ENCODE measurements around the gene RILPL2. TPM values are rescaled to one million over a fixed set of nuclear protein-coding genes. Genes with fewer than 3 reads are reported as not detected.
"Not testable (repeated sequence)": the region's sequence is repeated elsewhere in the genome, so short reads cannot be mapped to it uniquely, and the experiment has no call there.

The RILPL2 gene
- 1 to 10 TPM; 5.9 to 6.2 (median 6.2) TPM for polyA plus RNA-seq (ENCODE audit: insufficient read length in 4 of 4)

DNA sequence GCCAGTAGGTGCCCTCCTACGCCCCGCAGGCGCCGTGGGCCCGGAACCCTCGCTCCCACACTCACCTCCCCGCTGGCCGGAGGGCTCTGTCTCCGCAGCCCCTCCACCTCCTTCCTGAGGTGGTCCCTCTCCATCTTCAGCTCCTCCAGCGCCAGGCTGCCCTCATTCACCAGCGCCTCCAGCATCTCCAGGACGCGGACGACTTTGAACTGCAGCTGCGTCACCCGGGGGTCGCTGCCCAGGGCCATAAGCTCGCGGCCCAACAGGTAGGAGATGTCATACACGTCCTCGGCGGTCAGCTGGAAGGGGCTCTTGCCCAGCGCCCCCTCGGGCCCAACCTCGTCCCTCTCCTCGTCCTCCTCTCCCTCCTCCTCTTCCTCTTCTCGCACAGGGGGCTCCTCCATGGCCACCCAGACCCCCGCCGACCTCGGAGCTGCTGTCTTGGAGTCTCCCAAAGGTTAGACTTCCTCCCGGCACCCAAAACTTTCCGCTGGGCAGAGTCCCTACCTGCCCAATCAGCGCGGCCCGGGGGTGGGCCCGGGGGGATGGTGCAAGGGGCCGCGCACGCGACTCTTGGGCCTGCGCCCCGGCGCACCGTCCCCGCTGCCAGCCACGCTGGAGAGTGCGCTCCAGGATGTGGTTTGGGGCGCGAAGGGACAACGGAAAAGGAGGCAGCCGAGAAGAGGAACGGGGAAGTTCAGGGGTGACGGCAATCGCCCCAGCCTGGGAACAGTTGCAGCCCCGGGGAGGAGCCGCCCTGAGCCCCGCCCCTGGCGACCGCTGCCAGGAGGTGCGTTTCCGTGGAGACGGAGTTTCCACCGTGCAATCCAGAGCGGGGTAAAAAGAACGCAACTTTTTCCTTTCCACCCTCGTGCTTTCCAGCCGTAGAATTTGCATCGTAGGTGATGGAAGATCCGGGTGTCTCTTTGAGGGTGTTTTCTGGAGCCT is at the start of gene RILPL2:
Gene RILPL2, minus strand, starts transcription at position 668 of the 948 bp plus-strand sequence. Its CDS starts 264 bp downstream, at position 404.
- DNase-seq (ENCODE audit: low read depth in 4 of 4, low spot score in 2 of 4), result peak in 2 of 4 donors; percentile 58 to 65

GRCh38 chr12:123485756-123486155 is 49.3 kb upstream of the RILPL2 start:
- no peak for DNase-seq (ENCODE audit: low read depth in 4 of 4, low spot score in 2 of 4)

GRCh38 chr12:123483602-123484248 is 47.2 kb upstream of the RILPL2 start:
- DNase-seq (ENCODE audit: low read depth in 4 of 4, low spot score in 2 of 4), result no peak

GRCh38 chr12:123482876-123483275 is 46.4 kb upstream of the RILPL2 start:
- DNase-seq (ENCODE audit: low read depth in 4 of 4, low spot score in 2 of 4), result no peak

DNA sequence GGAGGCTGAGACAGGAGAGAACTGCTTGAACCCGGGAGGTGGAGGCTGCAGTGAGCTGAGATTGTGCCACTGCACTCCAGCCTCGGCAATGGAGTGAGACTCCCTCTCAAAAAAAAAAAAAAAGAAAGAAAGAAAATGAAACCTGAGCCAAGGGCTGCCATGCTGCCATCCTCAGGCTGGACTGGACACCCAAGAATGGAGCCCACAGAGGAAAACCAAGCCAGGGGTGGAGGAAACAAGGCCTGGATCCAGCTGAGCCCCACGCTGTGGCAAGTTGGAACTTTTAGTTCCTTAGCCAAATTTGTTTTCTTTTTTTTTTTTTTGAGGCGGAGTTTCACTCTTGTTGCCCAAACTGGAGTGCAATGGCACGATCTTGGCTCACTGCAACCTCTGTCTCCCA is 44.8 kb upstream of the RILPL2 start:
- DNase-seq (ENCODE audit: low read depth in 4 of 4, low spot score in 2 of 4), result not testable (repeated sequence)

- DNase-seq (ENCODE audit: low read depth in 4 of 4, low spot score in 2 of 4), result no peak
These were observed 43.1 kb upstream of the RILPL2 start for GRCh38 chr12:123479442-123480180.

- no peak for DNase-seq (ENCODE audit: low read depth in 4 of 4, low spot score in 2 of 4)
These were observed 42.3 kb upstream of the RILPL2 start for GRCh38 chr12:123478762-123479161.

DNA sequence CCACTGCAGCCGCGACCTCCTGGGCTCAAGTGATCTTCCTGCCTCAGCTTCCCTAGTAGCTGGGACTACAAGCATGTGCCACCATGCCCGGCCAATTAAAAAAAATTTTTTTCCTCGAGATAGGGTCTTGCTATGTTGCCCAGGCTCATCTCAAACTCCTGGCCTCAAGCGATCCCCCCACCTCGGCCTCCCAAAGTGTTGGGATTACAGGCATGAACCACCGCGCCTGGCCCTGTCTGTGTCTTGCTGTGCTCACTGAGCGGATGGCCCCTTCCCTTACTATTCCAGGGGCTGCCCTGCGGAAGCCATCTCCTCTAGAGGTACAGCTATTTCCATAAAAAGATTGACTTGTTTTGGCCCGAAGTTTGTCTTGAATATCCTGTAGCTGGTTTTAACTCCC is 41.6 kb upstream of the RILPL2 start:
- no peak for DNase-seq (ENCODE audit: low read depth in 4 of 4, low spot score in 2 of 4)

DNA sequence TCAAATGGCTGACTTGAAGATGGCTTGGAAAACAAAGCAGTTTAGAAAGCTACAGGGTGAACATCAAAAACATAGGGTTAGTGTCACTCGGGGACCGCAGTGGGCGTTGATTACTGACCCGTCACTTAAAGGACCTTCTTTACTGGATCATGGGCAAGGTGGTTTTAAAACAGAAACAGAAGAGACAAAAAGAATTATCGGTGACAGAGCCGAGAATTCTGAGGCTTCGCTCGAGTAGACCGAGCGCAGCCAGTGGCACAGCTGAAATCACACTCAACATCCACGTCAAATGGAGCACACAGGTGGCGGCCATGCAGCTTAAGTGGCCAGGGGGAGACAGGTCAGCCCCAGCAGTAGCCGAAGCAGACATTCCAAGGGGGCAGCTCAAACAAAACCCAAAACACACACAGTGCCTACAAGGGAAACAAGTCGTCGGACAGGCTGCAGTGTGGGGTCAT is 38.8 kb upstream of the RILPL2 start:
- peak in 1 of 4 donors; percentile 41 for DNase-seq (ENCODE audit: low read depth in 4 of 4, low spot score in 2 of 4)

- peak in 1 of 4 donors; percentile 38 for DNase-seq (ENCODE audit: low read depth in 4 of 4, low spot score in 2 of 4)
These were observed 38.2 kb upstream of the RILPL2 start for GRCh38 chr12:123474485-123475245.

DNA sequence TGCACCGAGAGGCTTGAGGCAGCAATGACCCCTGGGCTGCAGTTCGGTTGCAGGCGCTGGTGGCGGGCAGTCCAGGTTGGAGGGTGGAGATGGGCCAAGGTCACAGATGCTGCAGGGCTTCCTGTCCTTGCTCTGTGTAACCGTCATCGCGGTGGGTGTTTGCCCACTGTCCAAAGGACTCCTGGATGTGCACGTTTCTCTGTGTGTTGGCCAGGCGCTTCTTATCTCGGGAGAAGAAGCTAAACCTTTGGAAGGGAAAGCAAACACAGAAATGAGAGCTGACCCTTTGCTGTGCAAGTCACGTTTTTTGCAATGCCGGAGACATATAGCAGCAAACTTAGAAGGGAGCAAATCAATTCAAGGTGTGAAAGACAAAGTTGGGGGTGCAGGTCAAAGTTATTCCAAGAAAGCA is 36.0 kb upstream of the RILPL2 start:
- no peak for DNase-seq (ENCODE audit: low read depth in 4 of 4, low spot score in 2 of 4)

GRCh38 chr12:123471374-123472068 is 35.0 kb upstream of the RILPL2 start:
- no peak for DNase-seq (ENCODE audit: low read depth in 4 of 4, low spot score in 2 of 4)

DNA sequence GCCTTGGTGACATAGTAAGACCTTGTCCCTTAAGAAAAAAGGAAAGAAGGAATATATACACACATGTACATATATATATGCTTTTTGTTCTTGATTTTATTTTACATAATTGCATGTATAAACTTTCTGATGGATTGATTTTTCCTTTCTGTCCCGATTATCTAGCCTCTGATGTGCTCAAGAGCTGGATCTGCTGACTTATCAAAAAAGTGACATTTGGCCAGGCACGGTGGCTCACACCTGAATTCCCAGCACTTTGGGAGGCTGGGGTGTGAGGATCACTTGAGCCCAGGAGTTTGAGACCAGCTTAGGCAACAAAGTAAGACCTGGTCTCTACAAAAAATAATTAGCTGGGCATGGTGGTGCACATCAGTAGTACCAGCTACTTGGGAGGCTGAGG is 33.5 kb upstream of the RILPL2 start:
- no peak for DNase-seq (ENCODE audit: low read depth in 4 of 4, low spot score in 2 of 4)

DNA sequence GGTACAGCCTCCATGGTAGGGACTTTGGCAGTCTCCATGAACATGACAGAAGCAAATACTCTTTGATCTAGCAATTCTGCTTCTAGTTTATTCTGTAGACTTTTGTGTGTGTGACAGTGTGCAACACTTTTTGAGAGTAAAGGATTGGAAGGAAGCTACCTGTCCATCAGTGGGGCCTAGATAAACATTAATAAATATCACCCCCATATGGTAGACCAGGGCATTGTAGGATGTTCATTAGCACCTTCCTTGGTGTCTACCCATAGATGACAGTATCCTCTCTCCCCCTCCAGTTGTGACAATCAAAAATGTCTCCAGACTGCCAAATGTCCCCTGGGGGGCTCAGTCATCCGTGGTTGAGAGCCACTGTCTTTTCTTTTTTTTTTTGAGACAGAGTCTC is 32.3 kb upstream of the RILPL2 start:
- no peak for DNase-seq (ENCODE audit: low read depth in 4 of 4, low spot score in 2 of 4)

- no peak for DNase-seq (ENCODE audit: low read depth in 4 of 4, low spot score in 2 of 4)
These were observed 28.6 kb upstream of the RILPL2 start for GRCh38 chr12:123465084-123465483.

- not testable (repeated sequence) for DNase-seq (ENCODE audit: low read depth in 4 of 4, low spot score in 2 of 4)
These were observed 26.7 kb upstream of the RILPL2 start for GRCh38 chr12:123463174-123463573.

DNA sequence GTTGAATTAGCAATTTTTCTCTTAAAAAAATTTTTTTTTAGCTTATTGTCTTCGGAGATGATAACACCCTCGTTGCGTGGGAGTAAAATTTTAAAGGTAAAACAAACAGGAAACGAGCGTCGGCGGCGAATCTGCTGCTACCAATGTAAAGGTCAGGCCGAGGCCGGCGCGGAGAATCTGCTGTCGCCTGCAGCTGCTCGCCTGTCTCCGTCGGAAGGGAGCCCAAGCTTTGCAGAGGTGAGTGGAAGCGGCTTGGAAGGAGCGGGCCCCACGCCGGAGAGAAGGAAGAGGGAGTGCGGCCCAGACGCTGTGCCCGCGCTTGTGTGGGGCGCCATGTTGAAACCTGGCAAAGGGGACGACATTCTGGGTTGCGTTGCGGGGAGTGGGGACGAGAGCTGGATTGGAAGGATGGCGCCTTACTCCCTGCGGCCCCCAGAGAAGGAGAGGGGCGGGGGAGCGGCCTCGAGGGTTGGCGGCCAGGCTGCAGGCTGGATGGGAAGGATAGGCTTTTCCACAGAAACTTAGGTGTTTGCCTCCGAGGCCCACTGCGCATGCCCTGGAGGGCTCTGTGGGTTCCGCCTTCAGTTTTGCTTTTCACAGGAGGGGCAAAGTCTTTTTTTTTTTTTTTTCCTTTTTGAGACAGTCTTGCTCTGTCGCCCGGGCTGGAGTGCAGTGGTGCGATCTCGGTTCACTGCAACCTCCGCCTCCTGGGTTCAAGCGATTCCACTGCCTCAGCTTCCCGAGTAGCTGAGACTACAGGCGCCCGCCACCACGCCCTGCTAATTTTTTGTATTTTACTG is 21.7 kb upstream of the RILPL2 start, which contains the start of gene SNRNP35:
Gene SNRNP35, plus strand, starts transcription at position 160 of the 800 bp plus-strand sequence. CDS start 7,402 bp downstream, outside the sequence.
- peak; percentile 75 to 85 (median 80) for DNase-seq (ENCODE audit: low read depth in 4 of 4, low spot score in 2 of 4)

DNA sequence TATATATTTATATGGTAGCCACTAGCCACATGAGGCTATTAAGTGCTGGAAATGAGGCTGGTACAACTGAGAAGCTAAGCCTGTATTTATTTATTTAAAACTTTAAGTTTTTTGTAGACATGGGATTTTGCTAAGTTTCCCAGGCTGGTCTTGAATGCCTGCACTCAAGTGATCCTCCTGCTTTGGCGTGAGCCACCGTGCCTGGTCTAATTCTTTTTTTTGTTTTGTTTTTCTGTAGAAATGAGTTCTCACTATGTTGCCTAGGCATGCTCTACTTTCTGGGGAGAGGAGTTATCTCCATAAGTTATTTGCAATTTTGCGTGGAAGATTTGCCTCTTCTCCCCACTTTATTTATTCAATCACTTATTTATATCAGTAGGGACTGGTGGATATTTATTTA is 16.7 kb upstream of the RILPL2 start:
- no peak for DNase-seq (ENCODE audit: low read depth in 4 of 4, low spot score in 2 of 4)

GRCh38 chr12:123452276-123452550 is 15.7 kb upstream of the RILPL2 start:
- not testable (repeated sequence) for DNase-seq (ENCODE audit: low read depth in 4 of 4, low spot score in 2 of 4)
